ENCODE measurements around the gene PDE4B.

- no peak for TF ChIP-seq CTCF (IDR thresholded peaks at IDR 0.05)
- TF ChIP-seq POLR2A (IDR thresholded peaks at IDR 0.05) = no peak
Observed at GRCh38 chr1:66399888-66400529, 607.3 kb downstream of the PDE4B start.

Data from body of pancreas (tissue), 4 donors.